IPS-18c (cell line): ENCODE data around the gene PRAMEF13.
"Not testable (repeated sequence)": the region's sequence is repeated elsewhere in the genome, so short reads cannot be mapped to it uniquely, and the experiment has no call there.

Experiments
- H3K4me3 ChIP-seq: 2 replicates; pipeline ENCODE4 v1.7.0; 2013; ENCODE audit warnings: low read depth, mild to moderate bottlenecking, low read length, moderate library complexity; ENCODE audit not compliant: insufficient read depth
- H3K9me3 ChIP-seq: one replicate; pipeline ENCODE4 v1.6.1; 2013; ENCODE audit warnings: mild to moderate bottlenecking, low read length, moderate library complexity; ENCODE audit not compliant: control insufficient read depth, insufficient read depth

The PRAMEF13 gene, protein sequence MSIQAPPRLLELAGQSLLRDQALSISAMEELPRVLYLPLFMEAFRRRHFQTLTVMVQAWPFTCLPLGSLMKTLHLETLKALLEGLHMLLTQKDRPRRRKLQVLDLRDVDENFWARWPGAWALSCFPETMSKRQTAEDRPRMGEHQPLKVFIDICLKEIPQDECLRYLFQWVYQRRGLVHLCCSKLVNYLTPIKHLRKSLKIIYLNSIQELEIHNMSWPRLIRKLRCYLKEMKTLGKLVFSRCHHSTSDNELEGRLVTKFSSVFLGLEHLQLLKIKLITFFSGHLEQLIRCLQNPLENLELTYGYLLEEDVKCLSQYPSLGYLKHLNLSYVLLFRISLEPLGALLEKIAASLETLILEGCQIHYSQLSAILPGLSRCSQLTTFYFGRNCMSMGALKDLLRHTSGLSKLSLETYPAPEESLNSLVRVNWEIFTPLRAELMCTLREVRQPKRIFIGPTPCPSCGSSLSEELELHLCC

DNA sequence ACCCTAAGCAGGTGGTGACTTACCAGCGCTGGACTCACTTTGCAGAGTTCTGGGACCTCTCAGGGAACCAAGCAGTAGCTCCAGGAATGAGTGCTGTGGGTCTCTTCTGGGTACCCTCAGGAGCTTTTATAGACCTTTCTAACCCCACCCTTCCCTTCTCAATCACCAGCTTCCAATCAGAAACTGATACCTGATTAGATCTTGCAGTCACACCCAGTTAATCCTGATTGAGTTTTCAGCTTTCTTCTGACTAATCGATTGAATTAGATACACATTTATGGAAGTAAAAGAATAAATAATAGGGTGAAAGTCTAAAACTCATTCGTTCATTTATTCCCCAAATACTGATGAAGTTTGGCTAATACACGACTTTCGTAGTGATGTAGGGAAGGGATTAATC lies at the start of gene PRAMEF13:
Gene PRAMEF13 (minus strand): TSS at position 101 of the 400 bp plus-strand sequence. CDS start 1,820 bp downstream, outside the sequence.
- not testable (repeated sequence) for H3K4me3 ChIP-seq, H3K9me3 ChIP-seq

- H3K9me3 ChIP-seq: peaks cover 25% of the 10 kb centered on the region
- H3K4me3 ChIP-seq: not testable (repeated sequence)
Observed at GRCh38 chr1:13247122-13247521, 45.9 kb upstream of the PRAMEF13 start.

GRCh38 chr1:13246554-13246871 lies 45.3 kb upstream of the PRAMEF13 start:
- peaks cover 28% of the 10 kb centered on the region for H3K9me3 ChIP-seq
- not testable (repeated sequence) for H3K4me3 ChIP-seq

DNA sequence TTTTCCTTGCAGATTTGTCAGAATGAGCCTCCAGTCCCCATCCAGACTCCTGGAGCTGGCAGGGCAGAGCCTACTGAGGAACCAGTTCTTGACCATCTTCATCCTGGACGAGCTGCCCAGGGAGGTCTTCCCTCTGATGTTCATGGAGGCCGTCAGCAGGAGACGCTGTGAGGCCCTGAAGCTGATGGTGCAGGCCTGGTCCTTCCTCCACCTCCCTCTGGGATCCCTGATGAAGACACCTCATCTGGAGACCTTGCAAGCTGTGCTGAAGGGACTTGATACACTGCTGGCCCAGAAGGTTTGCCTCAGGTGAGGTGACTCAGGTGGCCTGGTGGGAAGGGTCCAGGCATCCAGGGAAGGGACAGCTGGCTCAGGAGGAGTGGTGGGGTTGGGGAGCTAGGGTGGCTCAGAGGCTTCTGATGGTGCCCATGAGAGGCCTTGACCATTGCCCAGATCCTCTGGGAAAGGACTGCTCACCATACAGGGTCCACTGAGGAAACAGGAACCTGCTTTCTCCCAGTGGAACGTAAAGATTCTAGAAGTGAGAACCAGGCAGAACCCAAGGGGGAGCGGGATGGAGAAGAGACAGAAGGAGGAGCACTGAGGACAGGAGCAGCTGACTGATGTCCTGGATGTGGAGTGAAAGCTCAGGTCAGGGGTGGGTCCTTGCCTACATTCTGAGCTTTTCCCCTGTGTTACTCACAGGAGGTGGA lies 44.8 kb upstream of the PRAMEF13 start:
- H3K4me3 ChIP-seq: not testable (repeated sequence)
- H3K9me3 ChIP-seq: peaks cover 28% of the 10 kb centered on the region

DNA sequence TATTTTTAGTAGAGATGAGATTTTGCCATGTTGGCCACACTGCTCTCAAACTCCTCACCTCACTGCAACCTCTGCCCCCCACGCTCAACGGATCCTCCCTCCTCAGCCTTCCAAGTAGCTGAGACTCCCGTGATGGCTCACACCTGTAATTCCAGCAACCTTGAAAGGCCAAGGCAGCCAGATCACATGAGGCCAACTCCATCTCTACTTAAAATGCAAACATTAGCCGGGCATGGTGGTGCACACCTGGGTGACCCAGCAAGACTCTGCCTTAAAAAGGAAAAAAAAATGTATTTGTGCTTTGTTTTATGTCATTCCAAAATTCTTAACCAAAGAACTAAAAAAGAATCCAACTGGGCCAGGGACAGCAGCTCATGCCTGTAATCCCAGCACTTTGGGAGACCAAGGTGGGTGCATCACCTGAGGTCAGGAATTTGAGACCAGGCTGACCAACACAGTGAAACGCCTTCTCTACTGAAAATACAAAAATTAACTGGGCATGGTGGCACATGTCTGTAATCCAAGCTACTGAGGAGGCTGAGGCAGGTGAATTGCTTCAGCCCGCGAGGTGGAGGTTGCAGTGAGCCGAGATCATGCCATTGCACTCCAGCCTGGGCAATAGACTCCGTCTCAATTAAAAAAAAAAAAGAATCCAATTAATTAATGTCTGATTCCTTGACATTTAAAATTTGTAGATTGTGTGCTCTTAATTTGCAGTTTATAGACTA lies 42.5 kb upstream of the PRAMEF13 start:
- not testable (repeated sequence) for H3K4me3 ChIP-seq
- H3K9me3 ChIP-seq: peaks cover 36% of the 10 kb centered on the region

DNA sequence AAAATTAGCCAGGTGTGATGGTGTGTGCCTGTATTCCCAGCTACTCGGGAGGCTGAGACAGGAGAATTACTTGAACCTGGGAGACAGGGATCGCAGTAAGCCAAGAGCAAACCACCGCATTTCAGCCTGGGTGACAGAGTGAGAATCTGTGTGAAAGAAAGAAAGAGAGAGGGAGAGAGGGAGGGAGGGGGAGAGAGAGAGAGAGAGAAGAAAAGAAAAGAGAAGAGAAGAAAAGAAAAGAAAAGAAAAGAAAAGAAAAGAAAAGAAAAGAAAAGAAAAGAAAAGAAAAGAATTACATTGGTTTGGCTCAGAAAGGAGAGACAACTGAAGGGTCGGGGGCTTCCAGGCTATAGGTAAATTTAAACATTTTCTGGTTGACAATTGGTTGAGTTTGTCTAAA lies 38.4 kb upstream of the PRAMEF13 start:
- H3K4me3 ChIP-seq: not testable (repeated sequence)
- H3K9me3 ChIP-seq: peaks cover 24% of the 10 kb centered on the region

DNA sequence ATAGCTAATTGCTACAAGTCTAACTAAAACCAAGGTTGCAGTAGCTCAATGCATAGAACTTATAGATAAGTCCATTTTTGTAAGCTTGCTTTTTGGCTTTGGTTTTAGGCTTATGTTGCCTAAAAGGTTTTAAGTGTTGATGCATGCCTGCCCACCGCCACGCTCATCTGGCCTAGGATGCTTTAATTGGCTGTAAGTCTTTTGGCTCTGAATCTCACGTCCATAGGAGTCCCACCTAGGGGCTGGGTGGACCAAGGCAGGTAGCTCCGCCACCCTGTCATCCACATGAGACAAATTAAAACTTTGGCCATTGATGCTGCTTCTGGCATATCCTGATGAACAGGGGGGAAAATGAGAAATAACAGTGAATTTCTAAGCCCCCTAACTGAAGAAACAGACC lies 36.4 kb upstream of the PRAMEF13 start:
- peaks cover 25% of the 10 kb centered on the region for H3K9me3 ChIP-seq
- H3K4me3 ChIP-seq: not testable (repeated sequence)

DNA sequence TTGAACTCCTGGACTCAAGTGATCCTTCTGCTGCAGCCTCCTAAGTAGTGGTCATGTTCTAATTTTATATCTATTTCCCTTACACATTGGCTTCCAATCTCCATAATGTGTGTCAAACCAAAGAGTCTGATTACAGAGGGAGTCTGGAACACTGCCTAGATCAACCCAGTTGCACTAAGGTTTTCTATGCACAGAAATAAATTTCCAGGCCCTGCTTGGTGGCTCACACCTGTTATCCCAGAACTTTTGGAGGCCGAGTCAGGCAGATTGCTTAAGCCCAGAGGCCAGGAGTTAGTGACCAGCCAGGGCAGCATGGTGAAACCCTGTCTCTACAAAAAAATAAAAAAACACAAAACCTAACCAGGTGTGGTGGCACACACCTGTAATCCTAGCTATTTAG lies 32.8 kb upstream of the PRAMEF13 start:
- not testable (repeated sequence) for H3K4me3 ChIP-seq
- H3K9me3 ChIP-seq: peaks cover 15% of the 10 kb centered on the region

GRCh38 chr1:13232056-13232455 lies 30.8 kb upstream of the PRAMEF13 start:
- H3K9me3 ChIP-seq: peaks cover 20% of the 10 kb centered on the region
- not testable (repeated sequence) for H3K4me3 ChIP-seq

GRCh38 chr1:13231061-13231750 lies 30.0 kb upstream of the PRAMEF13 start:
- not testable (repeated sequence) for H3K4me3 ChIP-seq
- peaks cover 21% of the 10 kb centered on the region for H3K9me3 ChIP-seq

DNA sequence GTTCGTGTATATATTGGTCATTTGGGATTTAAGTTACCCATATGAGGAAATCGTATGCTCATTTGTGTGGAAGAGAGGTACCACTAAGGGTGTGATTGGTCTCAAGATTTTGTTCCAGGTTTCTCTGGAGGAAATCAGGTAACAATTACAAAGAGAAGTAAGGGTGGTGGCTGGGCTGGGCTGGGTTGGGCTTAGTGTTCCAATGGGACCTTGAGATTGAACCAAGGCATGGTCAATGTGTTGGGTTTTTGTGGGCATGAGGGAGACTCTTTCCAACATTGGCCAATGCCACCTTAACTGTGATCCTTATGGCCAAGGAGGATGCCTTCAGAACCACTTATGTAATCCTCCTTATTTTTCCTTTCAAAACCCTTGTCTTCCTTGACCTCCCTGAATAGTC lies 29.4 kb upstream of the PRAMEF13 start:
- H3K4me3 ChIP-seq: not testable (repeated sequence)

GRCh38 chr1:13230096-13230495 lies 28.9 kb upstream of the PRAMEF13 start:
- peaks cover 27% of the 10 kb centered on the region for H3K9me3 ChIP-seq

More for the DNA sequence above, 29.4 kb upstream of the PRAMEF13 start:
- H3K9me3 ChIP-seq: peaks cover 26% of the 10 kb centered on the region

GRCh38 chr1:13228343-13228781 lies 27.2 kb upstream of the PRAMEF13 start:
- peaks cover 25% of the 10 kb centered on the region for H3K9me3 ChIP-seq

More at GRCh38 chr1:13230096-13230495, 28.9 kb upstream of the PRAMEF13 start:
- not testable (repeated sequence) for H3K4me3 ChIP-seq

GRCh38 chr1:13227271-13228055 lies 26.3 kb upstream of the PRAMEF13 start:
- H3K4me3 ChIP-seq: not testable (repeated sequence)
- H3K9me3 ChIP-seq: peaks cover 16% of the 10 kb centered on the region

More at GRCh38 chr1:13228343-13228781, 27.2 kb upstream of the PRAMEF13 start:
- no peak overlapping the region for H3K4me3 ChIP-seq

- H3K9me3 ChIP-seq: peaks cover 16% of the 10 kb centered on the region
- not testable (repeated sequence) for H3K4me3 ChIP-seq
Observed at GRCh38 chr1:13225675-13226204, 24.5 kb upstream of the PRAMEF13 start, which contains the start of gene PRAMEF18. TSS of gene PRAMEF18 (minus strand) at chr1:13226154. CDS start at chr1:13226106, 48 bp downstream.

- peaks cover 16% of the 10 kb centered on the region for H3K9me3 ChIP-seq
- H3K4me3 ChIP-seq: no peak overlapping the region; the same call in 1 of the 2 replicates
Observed at GRCh38 chr1:13224480-13225060, 23.4 kb upstream of the PRAMEF13 start.
